Subcutaneous abdominal adipose tissue (tissue), 5 donors: ENCODE data around the gene VGLL4.
A peak's percentile ranks its signal among the peaks of the same experiment; 100 is the strongest.

Experiments used
- H3K27ac ChIP-seq: one replicate; pipeline ENCODE4 v1.7.0; 2013; ENCODE audit warnings: low read depth, mild to moderate bottlenecking, inconsistent platforms, low read length, moderate library complexity
- H3K27me3 ChIP-seq, 5 donors: one replicate each; pipeline ENCODE4 v1.7.0; 2013; ENCODE audit warnings: low read length in 5 of 5, inconsistent platforms in 1 of 5; ENCODE audit not compliant: control insufficient read depth in 5 of 5, insufficient read depth in 4 of 5
- H3K36me3 ChIP-seq, 5 donors: one replicate each; pipeline ENCODE4 v1.7.0; 2013; ENCODE audit warnings: low read length in 5 of 5; ENCODE audit not compliant: control insufficient read depth in 5 of 5, insufficient read depth in 5 of 5
- H3K4me1 ChIP-seq, 5 donors: one replicate each; pipeline ENCODE4 v1.7.0; 2013; ENCODE audit warnings: low read length in 5 of 5, mild to moderate bottlenecking in 3 of 5, moderate library complexity in 1 of 5; ENCODE audit not compliant: control insufficient read depth in 5 of 5, insufficient read depth in 5 of 5
- H3K4me3 ChIP-seq, 5 donors: one replicate each; pipeline ENCODE4 v1.7.0; 2013; ENCODE audit warnings: low read length in 5 of 5, low read depth in 1 of 5
- H3K9ac ChIP-seq, 5 donors: one replicate each; pipeline ENCODE4 v1.7.0; 2013; ENCODE audit warnings: low read length in 5 of 5, mild to moderate bottlenecking in 4 of 5, moderate library complexity in 3 of 5
- H3K9me3 ChIP-seq, 5 donors: one replicate each; pipeline ENCODE4 v1.7.0; 2013; ENCODE audit warnings: low read length in 5 of 5; ENCODE audit not compliant: control insufficient read depth in 5 of 5
- donor health status: healthy.
- donor health status: healthy.
- donor health status: healthy.
- donor health status: healthy.
- donor health status: healthy.

VGLL4 gene

DNA sequence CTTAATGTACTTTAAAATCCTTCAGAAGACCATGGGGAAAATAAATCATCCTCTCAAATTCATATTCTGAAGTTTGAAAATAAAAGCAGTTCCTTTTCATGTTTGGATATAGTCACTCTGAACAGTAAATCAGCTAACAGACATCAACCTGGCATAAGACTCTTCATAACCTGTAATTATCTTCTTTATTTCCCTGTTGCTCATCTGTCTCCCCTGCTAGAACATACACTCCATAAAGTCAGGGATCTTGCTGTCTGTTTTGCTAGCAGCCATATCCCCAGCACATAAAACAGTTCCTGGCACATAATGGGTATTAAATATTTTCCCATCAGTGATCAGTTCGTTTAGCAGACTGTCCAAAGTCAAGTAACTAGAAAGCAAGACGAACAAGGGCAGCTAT is 11.2 kb downstream of the VGLL4 start:
- H3K27me3 ChIP-seq: no peaks in the 10 kb centered on the region
- H3K36me3 ChIP-seq: no peaks in the 10 kb centered on the region
- peak overlapping the region; percentile 34 for H3K27ac ChIP-seq
- no peaks in the 10 kb centered on the region for H3K9me3 ChIP-seq
- no peak overlapping the region for H3K9ac ChIP-seq
- H3K4me3 ChIP-seq: no peak overlapping the region
- H3K4me1 ChIP-seq: peaks cover 5 to 70% (median 49%) of the 10 kb centered on the region in 5 donors

DNA sequence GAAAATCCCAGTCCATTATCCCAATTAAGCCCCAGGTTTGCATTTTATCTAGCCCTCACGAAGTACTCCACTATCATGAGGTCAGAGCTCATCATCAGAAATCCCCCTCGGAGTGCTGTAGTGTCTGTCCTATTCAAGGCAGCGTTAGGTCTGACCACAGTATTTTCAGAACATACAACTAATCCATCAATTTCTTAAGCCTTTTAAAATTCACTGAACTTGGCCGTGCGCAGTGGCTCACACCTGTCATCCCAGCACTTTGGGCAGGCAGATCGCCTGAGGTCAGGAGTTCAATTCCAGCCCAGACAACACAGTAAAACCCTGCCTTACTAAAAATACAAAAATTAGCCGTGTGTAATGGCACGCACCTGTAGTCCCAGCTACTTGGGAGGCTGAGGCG is 11.9 kb downstream of the VGLL4 start:
- Histone ChIP-seq H3K9me3 (no peaks in the 10 kb centered on the region), H3K27me3 (no peaks in the 10 kb centered on the region), H3K27ac (peak overlapping the region; percentile 34), H3K9ac (no peak overlapping the region), H3K4me1 (peaks cover 4 to 63% (median 44%) of the 10 kb centered on the region in 5 donors), H3K4me3 (no peak overlapping the region), H3K36me3 (no peaks in the 10 kb centered on the region)

DNA sequence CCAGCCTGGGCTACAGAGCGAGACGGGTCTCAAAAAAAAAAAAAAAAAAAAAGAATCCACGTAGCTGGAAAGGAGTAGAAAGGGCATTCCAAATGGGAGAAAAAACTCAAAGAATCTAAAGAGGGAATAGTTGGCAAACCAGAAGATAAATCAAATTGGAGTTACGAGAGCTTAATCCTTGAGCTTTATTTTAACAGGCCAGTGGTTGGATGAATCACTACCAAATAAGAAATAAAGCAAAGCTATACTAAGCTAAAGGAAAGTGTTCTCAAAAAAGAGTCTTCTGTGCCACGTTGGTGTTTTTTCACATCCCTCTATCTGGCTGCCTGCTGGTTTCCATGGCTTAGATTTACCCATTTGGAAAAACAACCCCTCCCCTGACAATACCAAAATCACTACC is 14.0 kb downstream of the VGLL4 start:
- no peak overlapping the region for H3K4me3 ChIP-seq
- peak overlapping the region; percentile 15 for H3K27ac ChIP-seq
- H3K4me1 ChIP-seq: peaks cover 0 to 48% (median 33%) of the 10 kb centered on the region in 5 donors

DNA sequence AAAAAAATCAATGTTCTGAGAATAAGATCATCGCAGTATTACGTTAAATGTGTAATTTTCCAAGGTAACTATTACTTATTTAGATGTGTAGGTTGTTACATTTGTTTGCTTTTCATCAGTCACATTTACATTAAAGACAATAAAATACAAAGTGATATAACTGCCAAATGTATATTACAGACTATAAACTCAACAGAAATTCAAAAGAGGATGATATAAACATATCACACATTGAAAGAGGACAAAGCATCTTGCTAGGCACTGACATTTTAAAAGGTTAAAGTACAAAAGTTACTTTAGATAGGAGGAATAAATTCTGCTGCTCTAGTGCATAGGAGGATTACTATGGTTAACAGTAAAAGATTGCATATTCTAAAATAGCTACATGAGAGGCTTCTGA is 16.1 kb downstream of the VGLL4 start:
- no peak overlapping the region for H3K9ac ChIP-seq
- no peak overlapping the region for H3K27ac ChIP-seq
- H3K27me3 ChIP-seq: no peaks in the 10 kb centered on the region
- H3K9me3 ChIP-seq: no peaks in the 10 kb centered on the region
- H3K36me3 ChIP-seq: no peaks in the 10 kb centered on the region
- H3K4me3 ChIP-seq: no peak overlapping the region
- H3K4me1 ChIP-seq: peaks cover 0 to 29% (median 22%) of the 10 kb centered on the region in 5 donors

More for the DNA sequence above, 14.0 kb downstream of the VGLL4 start:
- Histone ChIP-seq H3K9ac (no peak overlapping the region), H3K36me3 (no peaks in the 10 kb centered on the region), H3K27me3 (no peaks in the 10 kb centered on the region), H3K9me3 (no peaks in the 10 kb centered on the region)

DNA sequence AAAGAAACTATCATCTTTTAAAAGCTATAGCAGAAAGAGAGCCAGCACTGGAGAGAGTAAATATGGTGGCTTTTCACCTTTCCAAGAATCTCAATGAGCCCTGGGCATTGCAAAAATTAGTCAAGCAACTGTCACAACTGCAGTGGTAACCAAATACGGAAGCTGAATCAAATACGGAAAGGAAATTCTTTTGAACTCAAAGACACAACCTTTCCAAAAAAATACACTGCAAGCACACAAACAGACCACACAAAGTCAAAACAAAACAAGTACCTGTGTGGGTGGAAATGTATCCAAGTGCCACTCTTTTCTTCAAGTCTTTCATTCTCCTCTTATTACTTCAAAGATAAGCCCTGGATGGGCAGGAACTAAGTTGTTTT is 17.6 kb downstream of the VGLL4 start:
- Histone ChIP-seq H3K4me1 (peaks cover 0 to 21% (median 14%) of the 10 kb centered on the region in 5 donors), H3K4me3 (no peak overlapping the region)

DNA sequence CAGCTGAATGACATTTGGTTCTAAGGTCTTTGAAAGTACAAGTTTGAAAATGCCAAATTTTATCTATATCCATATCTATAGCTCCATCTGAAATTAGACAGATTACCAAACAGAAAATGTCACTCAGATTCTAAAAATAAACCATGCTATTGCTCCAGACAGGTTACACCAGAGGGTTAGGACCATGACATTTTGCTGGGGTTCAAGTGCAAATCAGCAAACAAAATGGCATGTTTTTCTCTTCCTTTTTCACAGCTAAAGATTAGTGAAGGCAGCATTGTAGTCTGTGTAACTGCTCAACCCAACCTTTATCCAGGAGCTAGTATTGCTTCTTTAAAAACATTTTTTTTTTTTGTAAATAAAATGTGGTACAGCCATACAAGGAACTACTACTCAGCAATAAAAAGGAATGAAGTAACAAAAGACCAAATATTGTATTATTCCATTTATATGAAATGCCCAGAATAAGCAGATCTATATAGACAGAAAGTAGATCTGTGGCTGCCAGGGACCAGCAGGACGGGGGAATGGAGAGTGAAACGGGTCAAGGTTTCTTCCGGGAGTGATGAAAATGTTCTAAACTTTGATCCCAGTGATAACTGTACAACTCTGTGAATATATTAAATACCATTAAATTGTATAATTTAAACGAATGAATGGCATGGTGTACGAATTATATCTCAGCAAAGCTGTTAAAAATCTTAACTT is 18.2 kb downstream of the VGLL4 start:
- Histone ChIP-seq H3K4me1 (peaks cover 0 to 21% (median 15%) of the 10 kb centered on the region in 5 donors), H3K27me3 (no peaks in the 10 kb centered on the region), H3K9ac (no peak overlapping the region), H3K27ac (no peak overlapping the region), H3K4me3 (no peak overlapping the region), H3K9me3 (no peaks in the 10 kb centered on the region), H3K36me3 (no peaks in the 10 kb centered on the region)

More for the DNA sequence above, 17.6 kb downstream of the VGLL4 start:
- no peak overlapping the region for H3K9ac ChIP-seq
- H3K36me3 ChIP-seq: no peaks in the 10 kb centered on the region
- no peaks in the 10 kb centered on the region for H3K27me3 ChIP-seq
- no peaks in the 10 kb centered on the region for H3K9me3 ChIP-seq
- no peak overlapping the region for H3K27ac ChIP-seq

DNA sequence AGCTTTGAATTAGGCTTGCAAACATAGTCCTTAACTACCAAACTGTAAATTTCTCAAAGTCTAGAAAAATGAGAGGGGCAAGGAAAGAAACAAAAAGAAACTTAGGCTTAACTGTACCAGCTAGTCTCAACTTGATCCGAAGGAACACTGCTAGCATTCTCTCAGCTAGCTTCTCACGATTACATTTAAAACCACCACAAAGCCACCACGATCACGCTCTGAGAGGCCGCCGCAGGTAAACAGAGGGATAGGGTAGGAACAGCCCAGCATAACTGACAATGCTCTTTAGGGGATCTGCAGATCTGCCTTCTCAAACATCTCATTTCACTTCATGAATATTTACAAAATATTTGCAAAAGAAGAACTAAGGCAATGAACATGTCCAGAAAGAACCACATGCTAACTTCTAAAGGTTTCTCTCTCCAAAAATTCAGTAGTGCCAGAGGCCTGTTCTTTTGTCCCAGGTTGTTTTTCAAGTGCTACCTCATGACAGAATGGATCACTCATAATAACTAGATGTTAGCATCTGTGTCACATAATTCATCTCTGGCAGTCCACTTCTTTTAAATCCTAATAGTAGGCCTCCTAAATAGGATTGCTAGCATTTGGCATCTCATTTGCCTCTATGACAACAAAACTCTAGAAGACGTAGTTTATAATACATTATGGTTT is 18.9 kb downstream of the VGLL4 start:
- H3K9me3 ChIP-seq: no peaks in the 10 kb centered on the region
- H3K27ac ChIP-seq: no peak overlapping the region
- no peaks in the 10 kb centered on the region for H3K27me3 ChIP-seq
- H3K4me3 ChIP-seq: no peak overlapping the region
- peaks cover 0 to 22% (median 17%) of the 10 kb centered on the region in 5 donors for H3K4me1 ChIP-seq
- H3K9ac ChIP-seq: no peak overlapping the region
- no peaks in the 10 kb centered on the region for H3K36me3 ChIP-seq

DNA sequence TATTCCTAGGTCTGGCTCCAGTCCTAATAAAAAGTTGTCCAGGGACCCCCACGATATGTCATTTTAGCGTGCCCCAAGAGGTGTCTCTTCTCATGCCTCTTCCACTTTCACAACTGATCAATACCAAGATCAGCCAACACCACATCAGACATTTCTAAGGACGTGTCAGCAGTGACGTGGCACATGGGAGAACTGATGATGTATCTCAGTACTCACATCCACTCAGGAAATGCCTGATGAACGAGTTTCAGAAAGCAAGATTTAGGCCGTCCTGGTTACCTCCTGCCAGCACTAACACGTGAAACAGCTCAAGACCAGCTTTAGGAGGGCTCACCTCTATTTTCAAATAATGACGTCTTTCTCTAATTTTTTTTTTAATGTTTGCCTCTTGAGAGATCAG is 19.6 kb downstream of the VGLL4 start:
- Histone ChIP-seq H3K4me1 (peaks cover 0 to 20% (median 13%) of the 10 kb centered on the region in 5 donors), H3K27me3 (no peaks in the 10 kb centered on the region), H3K27ac (no peak overlapping the region), H3K9me3 (no peaks in the 10 kb centered on the region), H3K36me3 (no peaks in the 10 kb centered on the region), H3K4me3 (no peak overlapping the region), H3K9ac (no peak overlapping the region)

DNA sequence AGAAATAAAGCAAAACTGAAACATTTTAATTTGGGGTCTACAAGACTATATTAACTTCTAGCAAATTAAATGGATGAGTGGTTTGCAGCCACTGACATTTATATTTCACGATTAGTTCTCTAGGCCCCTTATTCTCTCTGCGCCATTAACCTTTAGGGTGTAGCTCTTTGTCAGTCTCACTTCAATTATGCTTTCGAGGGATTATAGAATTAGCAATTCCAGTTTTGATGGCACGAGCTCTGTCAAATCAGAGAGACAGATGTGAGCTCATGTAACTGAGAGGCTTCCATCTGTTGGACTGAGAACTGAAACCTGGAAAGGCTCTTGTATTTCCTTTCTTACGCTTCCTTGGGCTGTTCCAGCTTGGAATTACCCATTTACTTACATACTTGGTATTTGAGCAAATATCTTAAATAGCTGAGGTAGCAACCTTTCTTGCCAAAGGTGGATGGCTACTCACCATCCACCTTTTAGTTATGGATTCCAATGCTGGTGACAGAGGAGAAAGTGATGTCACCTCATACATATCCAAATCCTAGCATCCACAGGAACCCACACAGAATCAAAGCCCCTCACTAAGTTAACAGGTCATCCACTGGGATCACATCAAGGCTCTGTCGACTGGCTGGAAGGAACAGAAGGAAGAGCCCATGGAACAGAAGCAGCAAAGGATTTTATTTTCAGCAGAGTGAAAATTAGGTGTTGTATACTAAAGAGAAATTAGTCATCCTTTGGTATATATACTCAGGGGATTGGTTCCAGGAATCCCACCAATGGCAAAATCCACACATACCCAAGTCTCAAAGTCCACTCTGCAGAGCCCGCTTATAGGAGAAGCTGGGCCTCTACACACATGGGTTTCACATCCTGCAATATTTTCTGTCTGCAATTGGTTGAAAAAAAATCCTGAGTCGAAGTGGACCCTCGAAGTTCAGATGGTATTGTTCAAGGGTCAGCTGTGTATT is 20.8 kb downstream of the VGLL4 start:
- no peaks in the 10 kb centered on the region for H3K36me3 ChIP-seq
- no peak overlapping the region for H3K4me3 ChIP-seq
- H3K9ac ChIP-seq: no peak overlapping the region
- H3K27me3 ChIP-seq: no peaks in the 10 kb centered on the region
- no peaks in the 10 kb centered on the region for H3K9me3 ChIP-seq
- H3K27ac ChIP-seq: no peak overlapping the region
- H3K4me1 ChIP-seq: peaks cover 0 to 20% (median 12%) of the 10 kb centered on the region in 5 donors
